ENCODE data around the gene ADSS1. TPM values are rescaled to one million over a fixed set of nuclear protein-coding genes. Genes with fewer than 3 reads are reported as not detected.

ADSS1 gene
- total RNA-seq, 1 experiment from 2014 or later, result 10.0 TPM

DNA sequence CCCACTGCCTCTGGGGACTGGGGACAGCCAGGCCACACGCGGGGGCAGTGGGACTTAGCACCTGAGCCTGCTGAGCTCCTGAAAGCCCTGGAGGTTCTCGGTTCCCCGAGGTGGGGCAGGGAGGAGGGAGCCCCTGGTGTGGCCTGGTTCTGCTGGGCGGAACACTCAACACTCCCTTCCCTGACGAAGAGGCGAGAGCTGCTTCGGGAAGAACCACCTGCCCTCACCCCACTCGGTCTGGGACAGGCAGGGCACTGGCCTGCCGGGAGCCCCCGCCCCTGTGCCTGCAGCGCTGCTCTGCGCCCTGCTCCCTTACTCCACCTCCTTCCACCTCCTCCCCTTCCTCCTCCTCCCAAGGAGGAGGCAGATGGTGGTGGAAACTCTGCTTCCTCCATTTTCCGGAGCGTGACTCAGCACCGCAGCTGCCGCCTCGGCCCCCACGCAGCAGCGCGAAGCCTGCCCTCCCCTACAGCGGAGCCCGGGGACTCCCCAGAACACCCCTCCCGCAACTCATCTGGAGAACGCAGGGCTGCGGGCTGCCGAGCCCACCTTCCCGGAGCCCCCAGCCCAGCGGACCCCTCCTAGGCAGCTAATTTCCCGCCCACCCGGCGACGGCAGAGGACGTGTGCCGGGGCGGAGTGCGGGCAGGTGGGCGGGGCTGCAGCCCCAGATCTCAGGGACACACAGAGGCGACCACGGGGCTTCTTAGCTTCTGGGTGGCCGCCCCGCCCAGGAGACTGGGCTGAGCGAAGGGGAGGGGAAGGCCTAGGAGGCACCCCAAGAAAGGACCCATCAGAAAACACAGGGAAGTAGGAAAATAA lies 46.3 kb upstream of the ADSS1 start:
- Mint-ChIP-seq H3K27ac (peak overlapping the region; percentile 79), H3K9me3 (no peaks in the 10 kb centered on the region), H3K36me3 (no peaks in the 10 kb centered on the region), H3K27me3 (ENCODE audit: low read depth) (peaks cover 10% of the 10 kb centered on the region), H3K4me1 (peaks cover 50% of the 10 kb centered on the region), H3K4me3 (peak overlapping the region; percentile 67)
- ChIA-PET POLR2A (interaction anchor here (1.0 to 2.4 kb wide), 4 partner anchors 10 to 123 kb away, joined by 3 to 14 read pairs (median 6); partner anchors contain the start of gene ZBTB42), CTCF (interaction anchor here (0.8 to 3.9 kb wide), 14 partner anchors 10 to 204 kb away, joined by 3 to 26 read pairs (median 4); partner anchors contain the start of gene ADSS1)
- DNase-seq (ENCODE audit: low spot score), result peak; percentile 66
- ATAC-seq, result peak; percentile 23
- TF ChIP-seq, protein P1, sequence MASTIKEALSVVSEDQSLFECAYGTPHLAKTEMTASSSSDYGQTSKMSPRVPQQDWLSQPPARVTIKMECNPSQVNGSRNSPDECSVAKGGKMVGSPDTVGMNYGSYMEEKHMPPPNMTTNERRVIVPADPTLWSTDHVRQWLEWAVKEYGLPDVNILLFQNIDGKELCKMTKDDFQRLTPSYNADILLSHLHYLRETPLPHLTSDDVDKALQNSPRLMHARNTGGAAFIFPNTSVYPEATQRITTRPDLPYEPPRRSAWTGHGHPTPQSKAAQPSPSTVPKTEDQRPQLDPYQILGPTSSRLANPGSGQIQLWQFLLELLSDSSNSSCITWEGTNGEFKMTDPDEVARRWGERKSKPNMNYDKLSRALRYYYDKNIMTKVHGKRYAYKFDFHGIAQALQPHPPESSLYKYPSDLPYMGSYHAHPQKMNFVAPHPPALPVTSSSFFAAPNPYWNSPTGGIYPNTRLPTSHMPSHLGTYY (CRISPR knock-in tag; IDR thresholded peaks at IDR 0.05), result no peak; the same call in 1 of the 2 replicates
- TF ChIP-seq, protein P2, sequence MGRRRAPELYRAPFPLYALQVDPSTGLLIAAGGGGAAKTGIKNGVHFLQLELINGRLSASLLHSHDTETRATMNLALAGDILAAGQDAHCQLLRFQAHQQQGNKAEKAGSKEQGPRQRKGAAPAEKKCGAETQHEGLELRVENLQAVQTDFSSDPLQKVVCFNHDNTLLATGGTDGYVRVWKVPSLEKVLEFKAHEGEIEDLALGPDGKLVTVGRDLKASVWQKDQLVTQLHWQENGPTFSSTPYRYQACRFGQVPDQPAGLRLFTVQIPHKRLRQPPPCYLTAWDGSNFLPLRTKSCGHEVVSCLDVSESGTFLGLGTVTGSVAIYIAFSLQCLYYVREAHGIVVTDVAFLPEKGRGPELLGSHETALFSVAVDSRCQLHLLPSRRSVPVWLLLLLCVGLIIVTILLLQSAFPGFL (CRISPR knock-in tag; IDR thresholded peaks at IDR 0.05; ENCODE audit: borderline replicate concordance), result no peak
- TF ChIP-seq, protein P3, sequence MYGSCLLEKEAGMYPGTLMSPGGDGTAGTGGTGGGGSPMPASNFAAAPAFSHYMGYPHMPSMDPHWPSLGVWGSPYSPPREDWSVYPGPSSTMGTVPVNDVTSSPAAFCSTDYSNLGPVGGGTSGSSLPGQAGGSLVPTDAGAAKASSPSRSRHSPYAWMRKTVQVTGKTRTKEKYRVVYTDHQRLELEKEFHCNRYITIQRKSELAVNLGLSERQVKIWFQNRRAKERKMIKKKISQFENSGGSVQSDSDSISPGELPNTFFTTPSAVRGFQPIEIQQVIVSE (CRISPR knock-in tag; IDR thresholded peaks at IDR 0.05; ENCODE audit: borderline replicate concordance), result no peak
- TF ChIP-seq GABPB1 (CRISPR knock-in tag; IDR thresholded peaks at IDR 0.05) (no peak), OVOL2 (CRISPR knock-in tag; IDR thresholded peaks at IDR 0.05; ENCODE audit: borderline replicate concordance) (no peak), ZNF671 (CRISPR knock-in tag; IDR thresholded peaks at IDR 0.05) (no peak), IRF2 (CRISPR knock-in tag; IDR thresholded peaks at IDR 0.05; ENCODE audit: borderline replicate concordance, low read depth) (no peak), CREB1 (CRISPR knock-in tag; IDR thresholded peaks at IDR 0.05) (no peak), FOXJ3 (CRISPR knock-in tag; IDR thresholded peaks at IDR 0.05; ENCODE audit: borderline replicate concordance) (no peak), ESRRA (CRISPR knock-in tag; IDR thresholded peaks at IDR 0.05; ENCODE audit: borderline replicate concordance) (no peak), NR2C2 (CRISPR knock-in tag; IDR thresholded peaks at IDR 0.05) (no peak), TEAD1 (CRISPR knock-in tag; IDR thresholded peaks at IDR 0.05) (peak; percentile 68; the same call in 1 of the 2 replicates), ZBTB21 (CRISPR knock-in tag; IDR thresholded peaks at IDR 0.05; ENCODE audit: borderline replicate concordance) (no peak), NR1H2 (CRISPR knock-in tag; IDR thresholded peaks at IDR 0.05) (no peak), ZNF396 (CRISPR knock-in tag; IDR thresholded peaks at IDR 0.05; ENCODE audit: borderline replicate concordance) (no peak), ZNF263 (CRISPR knock-in tag; IDR thresholded peaks at IDR 0.05; ENCODE audit: low read depth) (peak; percentile 99), RELA (CRISPR knock-in tag; IDR thresholded peaks at IDR 0.05; ENCODE audit: borderline replicate concordance) (no peak)
- TF ChIP-seq, protein P4, sequence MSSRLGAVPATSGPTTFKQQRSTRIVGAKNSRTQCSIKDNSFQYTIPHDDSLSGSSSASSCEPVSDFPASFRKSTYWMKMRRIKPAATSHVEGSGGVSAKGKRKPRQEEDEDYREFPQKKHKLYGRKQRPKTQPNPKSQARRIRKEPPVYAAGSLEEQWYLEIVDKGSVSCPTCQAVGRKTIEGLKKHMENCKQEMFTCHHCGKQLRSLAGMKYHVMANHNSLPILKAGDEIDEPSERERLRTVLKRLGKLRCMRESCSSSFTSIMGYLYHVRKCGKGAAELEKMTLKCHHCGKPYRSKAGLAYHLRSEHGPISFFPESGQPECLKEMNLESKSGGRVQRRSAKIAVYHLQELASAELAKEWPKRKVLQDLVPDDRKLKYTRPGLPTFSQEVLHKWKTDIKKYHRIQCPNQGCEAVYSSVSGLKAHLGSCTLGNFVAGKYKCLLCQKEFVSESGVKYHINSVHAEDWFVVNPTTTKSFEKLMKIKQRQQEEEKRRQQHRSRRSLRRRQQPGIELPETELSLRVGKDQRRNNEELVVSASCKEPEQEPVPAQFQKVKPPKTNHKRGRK (CRISPR knock-in tag; IDR thresholded peaks at IDR 0.05; ENCODE audit: borderline replicate concordance), result no peak
- TF ChIP-seq, protein P5, sequence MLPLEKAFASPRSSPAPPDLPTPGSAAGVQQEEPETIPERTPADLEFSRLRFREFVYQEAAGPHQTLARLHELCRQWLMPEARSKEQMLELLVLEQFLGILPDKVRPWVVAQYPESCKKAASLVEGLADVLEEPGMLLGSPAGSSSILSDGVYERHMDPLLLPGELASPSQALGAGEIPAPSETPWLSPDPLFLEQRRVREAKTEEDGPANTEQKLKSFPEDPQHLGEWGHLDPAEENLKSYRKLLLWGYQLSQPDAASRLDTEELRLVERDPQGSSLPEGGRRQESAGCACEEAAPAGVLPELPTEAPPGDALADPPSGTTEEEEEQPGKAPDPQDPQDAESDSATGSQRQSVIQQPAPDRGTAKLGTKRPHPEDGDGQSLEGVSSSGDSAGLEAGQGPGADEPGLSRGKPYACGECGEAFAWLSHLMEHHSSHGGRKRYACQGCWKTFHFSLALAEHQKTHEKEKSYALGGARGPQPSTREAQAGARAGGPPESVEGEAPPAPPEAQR (CRISPR knock-in tag; IDR thresholded peaks at IDR 0.05), result no peak
- TF ChIP-seq, protein P6, sequence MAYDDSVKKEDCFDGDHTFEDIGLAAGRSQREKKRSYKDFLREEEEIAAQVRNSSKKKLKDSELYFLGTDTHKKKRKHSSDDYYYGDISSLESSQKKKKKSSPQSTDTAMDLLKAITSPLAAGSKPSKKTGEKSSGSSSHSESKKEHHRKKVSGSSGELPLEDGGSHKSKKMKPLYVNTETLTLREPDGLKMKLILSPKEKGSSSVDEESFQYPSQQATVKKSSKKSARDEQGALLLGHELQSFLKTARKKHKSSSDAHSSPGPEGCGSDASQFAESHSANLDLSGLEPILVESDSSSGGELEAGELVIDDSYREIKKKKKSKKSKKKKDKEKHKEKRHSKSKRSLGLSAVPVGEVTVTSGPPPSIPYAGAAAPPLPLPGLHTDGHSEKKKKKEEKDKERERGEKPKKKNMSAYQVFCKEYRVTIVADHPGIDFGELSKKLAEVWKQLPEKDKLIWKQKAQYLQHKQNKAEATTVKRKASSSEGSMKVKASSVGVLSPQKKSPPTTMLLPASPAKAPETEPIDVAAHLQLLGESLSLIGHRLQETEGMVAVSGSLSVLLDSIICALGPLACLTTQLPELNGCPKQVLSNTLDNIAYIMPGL (CRISPR knock-in tag; IDR thresholded peaks at IDR 0.05), result no peak
- TF ChIP-seq, protein P7, sequence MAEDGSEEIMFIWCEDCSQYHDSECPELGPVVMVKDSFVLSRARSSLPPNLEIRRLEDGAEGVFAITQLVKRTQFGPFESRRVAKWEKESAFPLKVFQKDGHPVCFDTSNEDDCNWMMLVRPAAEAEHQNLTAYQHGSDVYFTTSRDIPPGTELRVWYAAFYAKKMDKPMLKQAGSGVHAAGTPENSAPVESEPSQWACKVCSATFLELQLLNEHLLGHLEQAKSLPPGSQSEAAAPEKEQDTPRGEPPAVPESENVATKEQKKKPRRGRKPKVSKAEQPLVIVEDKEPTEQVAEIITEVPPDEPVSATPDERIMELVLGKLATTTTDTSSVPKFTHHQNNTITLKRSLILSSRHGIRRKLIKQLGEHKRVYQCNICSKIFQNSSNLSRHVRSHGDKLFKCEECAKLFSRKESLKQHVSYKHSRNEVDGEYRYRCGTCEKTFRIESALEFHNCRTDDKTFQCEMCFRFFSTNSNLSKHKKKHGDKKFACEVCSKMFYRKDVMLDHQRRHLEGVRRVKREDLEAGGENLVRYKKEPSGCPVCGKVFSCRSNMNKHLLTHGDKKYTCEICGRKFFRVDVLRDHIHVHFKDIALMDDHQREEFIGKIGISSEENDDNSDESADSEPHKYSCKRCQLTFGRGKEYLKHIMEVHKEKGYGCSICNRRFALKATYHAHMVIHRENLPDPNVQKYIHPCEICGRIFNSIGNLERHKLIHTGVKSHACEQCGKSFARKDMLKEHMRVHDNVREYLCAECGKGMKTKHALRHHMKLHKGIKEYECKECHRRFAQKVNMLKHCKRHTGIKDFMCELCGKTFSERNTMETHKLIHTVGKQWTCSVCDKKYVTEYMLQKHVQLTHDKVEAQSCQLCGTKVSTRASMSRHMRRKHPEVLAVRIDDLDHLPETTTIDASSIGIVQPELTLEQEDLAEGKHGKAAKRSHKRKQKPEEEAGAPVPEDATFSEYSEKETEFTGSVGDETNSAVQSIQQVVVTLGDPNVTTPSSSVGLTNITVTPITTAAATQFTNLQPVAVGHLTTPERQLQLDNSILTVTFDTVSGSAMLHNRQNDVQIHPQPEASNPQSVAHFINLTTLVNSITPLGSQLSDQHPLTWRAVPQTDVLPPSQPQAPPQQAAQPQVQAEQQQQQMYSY (CRISPR knock-in tag; IDR thresholded peaks at IDR 0.05), result no peak
- TF ChIP-seq, protein P8, sequence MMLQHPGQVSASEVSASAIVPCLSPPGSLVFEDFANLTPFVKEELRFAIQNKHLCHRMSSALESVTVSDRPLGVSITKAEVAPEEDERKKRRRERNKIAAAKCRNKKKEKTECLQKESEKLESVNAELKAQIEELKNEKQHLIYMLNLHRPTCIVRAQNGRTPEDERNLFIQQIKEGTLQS (CRISPR knock-in tag; conservative IDR thresholded peaks at IDR 0.05), result no peak
- TF ChIP-seq, protein P9, sequence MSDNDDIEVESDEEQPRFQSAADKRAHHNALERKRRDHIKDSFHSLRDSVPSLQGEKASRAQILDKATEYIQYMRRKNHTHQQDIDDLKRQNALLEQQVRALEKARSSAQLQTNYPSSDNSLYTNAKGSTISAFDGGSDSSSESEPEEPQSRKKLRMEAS (CRISPR knock-in tag; IDR thresholded peaks at IDR 0.05), result peak; percentile 79
